Measurements from ENCODE around the gene TSPAN9. TPM values are rescaled to one million over a fixed set of nuclear protein-coding genes. Genes with fewer than 3 reads are reported as not detected.

TSPAN9 gene
- total and polyA plus RNA-seq, 2 experiments from 2014 or later, result 6.0 to 31.5 TPM

GRCh38 chr12:3246253-3246652 is 169.1 kb downstream of the TSPAN9 start (continued):
- TF ChIP-seq ZNF462 (CRISPR knock-in tag; IDR thresholded peaks at IDR 0.05) (no peak), STAT1 (IDR thresholded peaks at IDR 0.05; ENCODE audit: unreplicated experiment) (no peak), POLR2AphosphoS5 (IDR thresholded peaks at IDR 0.05; ENCODE audit: low read depth) (no peak), EZH2 (IDR thresholded peaks at IDR 0.05; ENCODE audit: low read depth, unreplicated experiment) (no peak)

- Mint-ChIP-seq H3K27ac (no peak overlapping the region), H3K9me3 (no peaks in the 10 kb centered on the region), H3K27me3 (ENCODE audit: insufficient read depth, low read depth, poor library complexity) (peaks cover 8% of the 10 kb centered on the region), H3K36me3 (ENCODE audit: low read depth) (peaks cover 6% of the 10 kb centered on the region; the same call in 2 of the 3 replicates), H3K4me1 (peaks cover 7% of the 10 kb centered on the region), H3K4me3 (no peak overlapping the region)
- Histone ChIP-seq H3K36me3 (ENCODE audit: insufficient read depth) (no peaks in the 10 kb centered on the region), H3K27me3 (ENCODE audit: insufficient read depth) (no peaks in the 10 kb centered on the region), H3K9me2 (ENCODE audit: insufficient read depth) (0 out of 2 replicates have a peak, but pooled peaks cover 4% of the 10 kb centered on the region), H2AFZ (no peak overlapping the region), H3K4me2 (no peak overlapping the region), H3K4me3 (no peak overlapping the region), H3F3A (replicated peaks; ENCODE audit: low read depth) (no peaks in the 10 kb centered on the region), H3K79me2 (replicated peaks; ENCODE audit: insufficient read depth) (no peaks in the 10 kb centered on the region), H4K20me1 (replicated peaks; ENCODE audit: insufficient read depth) (no peaks in the 10 kb centered on the region), H3K27ac (ENCODE audit: low read depth) (no peak overlapping the region), H3K4me1 (ENCODE audit: insufficient read depth) (no peaks in the 10 kb centered on the region)
- DNase-seq (ENCODE audit: low spot score), result no peak
- no peak for ATAC-seq
- TF ChIP-seq STAT1 (IDR thresholded peaks at IDR 0.05; ENCODE audit: unreplicated experiment) (no peak), ZNF114 (CRISPR knock-in tag; IDR thresholded peaks at IDR 0.05) (no peak), POLR2AphosphoS5 (IDR thresholded peaks at IDR 0.05; ENCODE audit: low read depth) (no peak), JUNB (IDR thresholded peaks at IDR 0.05; ENCODE audit: unreplicated experiment) (no peak), REST (IDR thresholded peaks at IDR 0.05; ENCODE audit: unreplicated experiment) (no peak), ZNF331 (CRISPR knock-in tag; IDR thresholded peaks at IDR 0.05; ENCODE audit: low read depth) (no peak), CREB1 (CRISPR knock-in tag; IDR thresholded peaks at IDR 0.05; ENCODE audit: low read depth) (no peak), ETS1 (IDR thresholded peaks at IDR 0.05) (no peak), EZH2 (IDR thresholded peaks at IDR 0.05; ENCODE audit: low read depth, unreplicated experiment) (no peak), NANOG (IDR thresholded peaks at IDR 0.05; ENCODE audit: borderline replicate concordance) (no peak), EZH2phosphoT487 (IDR thresholded peaks at IDR 0.05; ENCODE audit: unreplicated experiment) (no peak)
Observed at GRCh38 chr12:3247077-3247476, 169.9 kb downstream of the TSPAN9 start.
